Neural cell (in vitro differentiated cells): ENCODE results near the gene PAX6. TPM values are rescaled to one million over a fixed set of nuclear protein-coding genes. Genes with fewer than 3 reads are reported as not detected.

Experiments used
- H2AFZ ChIP-seq: fragments of 200-600, 300-800 bp; sonication (generic), shearing (Covaris generic); 2 replicates; pipeline ENCODE4 v1.6.0; 2014; ENCODE audit warnings: low read depth, mild to moderate bottlenecking, antibody characterized with exemption, low read length, moderate library complexity
- H3F3A ChIP-seq: fragments of 200-600 bp; shearing (Covaris generic); 2 replicates; pipeline ENCODE4 v1.6.1; 2016; ENCODE audit warnings: mild to moderate bottlenecking, moderate library complexity, mixed read lengths, antibody characterized with exemption, low read length; ENCODE audit not compliant: insufficient read depth, poor library complexity, severe bottlenecking
- H3K27ac ChIP-seq: fragments of 200-600, 300-800 bp; sonication (generic), shearing (Covaris generic); 2 replicates; pipeline ENCODE4 v1.5.1; 2014; ENCODE audit warnings: mild to moderate bottlenecking, low read length, moderate library complexity
- H3K27me3 ChIP-seq: fragments of 300-800, 200-600 bp; sonication (generic), shearing (Covaris generic); 2 replicates; pipeline ENCODE4 v1.6.0; 2014; ENCODE audit warnings: mild to moderate bottlenecking, low read depth, low read length, moderate library complexity; ENCODE audit not compliant: insufficient read depth
- H3K36me3 ChIP-seq: fragments of 300-800, 200-600 bp; sonication (generic), shearing (Covaris generic); 2 replicates; pipeline ENCODE4 v1.5.1; 2014; ENCODE audit warnings: mild to moderate bottlenecking, antibody characterized with exemption, low read length, moderate library complexity; ENCODE audit not compliant: insufficient read depth
- H3K4me2 ChIP-seq: fragments of 300-800, 200-600 bp; sonication (generic), shearing (Covaris generic); 2 replicates; pipeline ENCODE4 v1.6.0; 2014; ENCODE audit warnings: mild to moderate bottlenecking, low read length
- H3K4me3 ChIP-seq: fragments of 300-800, 200-600 bp; sonication (generic), shearing (Covaris generic); 2 replicates; pipeline ENCODE4 v1.5.1; 2014; ENCODE audit warnings: mild to moderate bottlenecking, low read length, moderate library complexity
- H3K79me2 ChIP-seq: fragments of 200-600 bp; shearing (Covaris generic); replicated peaks from 2 replicates; pipeline ENCODE4 v1.6.0; 2014; ENCODE audit warnings: mild to moderate bottlenecking, low read length, moderate library complexity; ENCODE audit not compliant: insufficient read depth
- H3K9ac ChIP-seq: fragments of 300-800, 200-600 bp; sonication (generic), shearing (Covaris generic); 2 replicates; pipeline ENCODE4 v1.6.1; 2016; ENCODE audit warnings: mild to moderate bottlenecking, low read length, mixed read lengths
- H3K9me2 ChIP-seq: fragments of 200-600 bp; shearing (Covaris generic); 2 replicates; pipeline ENCODE4 v1.6.1; 2016; ENCODE audit warnings: mild to moderate bottlenecking, low read length, mixed read lengths; ENCODE audit not compliant: insufficient read depth
- H3K9me3 ChIP-seq: fragments of 200-600, 300-800 bp; sonication (generic), shearing (Covaris generic); 2 replicates; pipeline ENCODE4 v1.6.1; 2016; ENCODE audit warnings: mild to moderate bottlenecking, mixed run types, low read length, moderate library complexity, mixed read lengths
- H4K20me1 ChIP-seq: fragments of 200-600 bp; shearing (Covaris generic); 2 replicates; pipeline ENCODE4 v1.6.1; 2016; ENCODE audit warnings: mild to moderate bottlenecking, mixed run types; ENCODE audit not compliant: insufficient read depth
- EP300 ChIP-seq: fragments of 450-650 bp; conservative IDR thresholded peaks from 2 replicates; pipeline ENCODE4 v1.6.1; 2014; ENCODE audit warnings: antibody characterized with exemption, mild to moderate bottlenecking, moderate library complexity; ENCODE audit not compliant: poor library complexity, severe bottlenecking
- EZH2 ChIP-seq: fragments of 200-600, 300-800 bp; shearing (Covaris generic), sonication (generic); IDR thresholded peaks from 2 replicates; pipeline ENCODE4 v1.6.1; 2014; ENCODE audit warnings: antibody characterized with exemption, low read length, borderline replicate concordance, mild to moderate bottlenecking; ENCODE audit not compliant: insufficient read depth, poor library complexity, severe bottlenecking
- MXI1 ChIP-seq: fragments of 450-650 bp; conservative IDR thresholded peaks from 2 replicates; pipeline ENCODE4 v1.6.1; 2014; ENCODE audit warnings: antibody characterized with exemption, mild to moderate bottlenecking; ENCODE audit not compliant: poor library complexity, severe bottlenecking
- POLR2AphosphoS5 ChIP-seq: IDR thresholded peaks from 2 replicates; pipeline ENCODE4 v1.6.1; 2012
- RAD21 ChIP-seq: fragments of 450-650 bp; conservative IDR thresholded peaks from 2 replicates; pipeline ENCODE4 v1.6.1; 2014; ENCODE audit warnings: antibody characterized with exemption, mild to moderate bottlenecking, moderate library complexity
- SMC3 ChIP-seq: fragments of 450-650 bp; conservative IDR thresholded peaks from 2 replicates; pipeline ENCODE4 v1.6.1; 2014; ENCODE audit warnings: antibody characterized with exemption, mild to moderate bottlenecking, moderate library complexity; ENCODE audit not compliant: poor library complexity
- TAF1 ChIP-seq: IDR thresholded peaks from 2 replicates; pipeline ENCODE4 v1.6.1; 2012; ENCODE audit warnings: low read depth
- polyA plus RNA-seq: library from polyadenylated mRNA; depleted of rRNA; stranded (reverse); fragments of >200 nt; gene quantifications from 2 replicates; pipeline ENCODE4 v1.2.3, GENCODE V29; 2014
- TF ChIP-seq, protein P1 (sequence below): IDR thresholded peaks from 2 replicates; pipeline ENCODE4 v1.6.1; 2012; ENCODE audit warnings: borderline replicate concordance
- TF ChIP-seq, protein P2 (sequence below): fragments of 450-650 bp; IDR thresholded peaks from 2 replicates; pipeline ENCODE4 v1.5.1; 2014; ENCODE audit warnings: antibody characterized with exemption, mild to moderate bottlenecking, moderate library complexity; ENCODE audit not compliant: poor library complexity, severe bottlenecking

PAX6 gene
- polyA plus RNA-seq, 1 donor from 2014 or later, result 74.7 TPM

DNA sequence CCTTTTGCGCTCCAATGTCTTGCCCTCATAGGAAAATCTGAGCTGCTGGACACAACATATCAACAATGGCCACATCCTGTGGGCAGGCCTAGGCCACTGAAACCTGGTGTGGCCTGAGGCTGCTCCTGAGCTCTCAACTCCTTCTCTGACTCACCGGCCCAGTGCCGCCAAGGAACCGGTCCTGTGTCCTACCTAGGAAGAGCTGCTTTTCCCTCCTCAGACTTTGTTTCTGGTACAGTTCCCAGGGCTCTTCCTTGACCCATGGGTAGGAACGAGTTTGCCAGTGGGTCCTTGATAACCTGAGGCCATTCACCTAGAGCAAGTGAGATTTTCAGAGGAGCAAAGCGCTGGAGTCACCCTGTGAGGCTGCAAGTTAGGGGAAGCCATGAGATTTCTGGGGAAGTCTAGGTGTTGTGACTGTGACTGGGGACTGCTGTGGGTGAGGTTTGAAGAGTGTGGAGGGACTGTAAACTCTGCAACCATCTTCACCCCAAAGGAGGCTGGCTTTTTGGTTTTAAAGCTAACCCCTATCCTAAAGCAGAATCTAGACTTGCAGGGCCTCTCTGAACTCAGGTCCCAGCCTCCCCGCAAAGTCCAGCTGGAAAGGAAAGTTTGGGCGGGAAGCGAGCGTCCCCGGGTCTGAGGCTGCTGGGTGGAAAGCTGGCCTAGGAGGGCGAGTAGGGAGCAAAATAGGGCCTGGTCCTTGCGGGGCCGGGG is 12.0 kb upstream of the PAX6 start:
- no peaks in the 10 kb centered on the region for H3K36me3 ChIP-seq
- H2AFZ ChIP-seq, result no peak overlapping the region
- no peaks in the 10 kb centered on the region for H3K79me2 ChIP-seq
- H3K27ac ChIP-seq, result no peak overlapping the region
- H3K9me3 ChIP-seq, result peaks cover 5% of the 10 kb centered on the region
- no peaks in the 10 kb centered on the region for H3F3A ChIP-seq
- TF ChIP-seq TAF1 (no peak), POLR2AphosphoS5 (no peak)
- H3K9me2 ChIP-seq, result no peaks in the 10 kb centered on the region
- no peaks in the 10 kb centered on the region for H4K20me1 ChIP-seq
- H3K4me2 ChIP-seq, result no peak overlapping the region
- no peak overlapping the region for H3K9ac ChIP-seq
- peaks cover 100% of the 10 kb centered on the region for H3K27me3 ChIP-seq
- H3K4me3 ChIP-seq, result no peak overlapping the region

DNA sequence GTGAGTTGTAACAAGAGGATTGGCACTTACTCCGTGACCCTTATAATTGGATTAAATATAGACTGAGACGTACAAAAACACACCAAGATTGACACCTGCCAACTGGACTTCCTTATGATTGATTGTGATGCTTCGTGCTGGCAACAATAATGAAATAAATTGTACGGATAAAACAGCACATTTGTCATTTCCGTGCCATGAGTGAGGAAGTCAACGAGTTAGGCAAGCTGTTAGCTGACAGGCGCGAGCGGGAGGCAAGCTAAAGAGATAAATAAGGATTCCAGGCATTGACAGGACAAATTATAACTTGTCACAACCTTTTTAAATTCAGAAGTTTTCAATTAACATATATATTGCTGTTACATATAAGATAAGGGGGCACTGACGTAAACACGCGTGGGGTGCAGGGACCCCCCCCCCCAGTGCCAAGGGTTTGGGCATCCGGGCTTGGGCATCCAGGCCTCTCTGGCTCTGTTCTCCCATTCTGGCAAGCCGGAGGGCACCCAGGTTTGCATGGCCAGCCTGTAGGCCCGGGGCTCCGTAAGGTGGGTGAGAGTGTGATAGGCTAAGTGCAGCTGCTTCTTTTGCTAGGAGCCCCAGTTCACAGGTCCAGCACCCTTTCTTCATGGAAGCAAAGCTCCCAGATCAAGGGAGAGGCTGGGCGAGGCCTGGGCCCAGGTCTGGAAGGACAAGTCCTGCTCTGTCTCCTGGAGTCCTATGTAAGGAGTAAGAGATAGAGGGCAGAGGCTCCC is 11.2 kb upstream of the PAX6 start:
- no peak overlapping the region for H3K4me3 ChIP-seq
- no peaks in the 10 kb centered on the region for H3K9me2 ChIP-seq
- peaks cover 5% of the 10 kb centered on the region for H3K9me3 ChIP-seq
- H3K36me3 ChIP-seq, result no peaks in the 10 kb centered on the region
- H3K27me3 ChIP-seq, result peaks cover 100% of the 10 kb centered on the region
- no peaks in the 10 kb centered on the region for H3F3A ChIP-seq
- no peaks in the 10 kb centered on the region for H4K20me1 ChIP-seq
- no peak overlapping the region for H2AFZ ChIP-seq
- H3K4me2 ChIP-seq, result no peak overlapping the region
- H3K27ac ChIP-seq, result no peak overlapping the region
- TF ChIP-seq, protein P1, sequence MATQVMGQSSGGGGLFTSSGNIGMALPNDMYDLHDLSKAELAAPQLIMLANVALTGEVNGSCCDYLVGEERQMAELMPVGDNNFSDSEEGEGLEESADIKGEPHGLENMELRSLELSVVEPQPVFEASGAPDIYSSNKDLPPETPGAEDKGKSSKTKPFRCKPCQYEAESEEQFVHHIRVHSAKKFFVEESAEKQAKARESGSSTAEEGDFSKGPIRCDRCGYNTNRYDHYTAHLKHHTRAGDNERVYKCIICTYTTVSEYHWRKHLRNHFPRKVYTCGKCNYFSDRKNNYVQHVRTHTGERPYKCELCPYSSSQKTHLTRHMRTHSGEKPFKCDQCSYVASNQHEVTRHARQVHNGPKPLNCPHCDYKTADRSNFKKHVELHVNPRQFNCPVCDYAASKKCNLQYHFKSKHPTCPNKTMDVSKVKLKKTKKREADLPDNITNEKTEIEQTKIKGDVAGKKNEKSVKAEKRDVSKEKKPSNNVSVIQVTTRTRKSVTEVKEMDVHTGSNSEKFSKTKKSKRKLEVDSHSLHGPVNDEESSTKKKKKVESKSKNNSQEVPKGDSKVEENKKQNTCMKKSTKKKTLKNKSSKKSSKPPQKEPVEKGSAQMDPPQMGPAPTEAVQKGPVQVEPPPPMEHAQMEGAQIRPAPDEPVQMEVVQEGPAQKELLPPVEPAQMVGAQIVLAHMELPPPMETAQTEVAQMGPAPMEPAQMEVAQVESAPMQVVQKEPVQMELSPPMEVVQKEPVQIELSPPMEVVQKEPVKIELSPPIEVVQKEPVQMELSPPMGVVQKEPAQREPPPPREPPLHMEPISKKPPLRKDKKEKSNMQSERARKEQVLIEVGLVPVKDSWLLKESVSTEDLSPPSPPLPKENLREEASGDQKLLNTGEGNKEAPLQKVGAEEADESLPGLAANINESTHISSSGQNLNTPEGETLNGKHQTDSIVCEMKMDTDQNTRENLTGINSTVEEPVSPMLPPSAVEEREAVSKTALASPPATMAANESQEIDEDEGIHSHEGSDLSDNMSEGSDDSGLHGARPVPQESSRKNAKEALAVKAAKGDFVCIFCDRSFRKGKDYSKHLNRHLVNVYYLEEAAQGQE, result no peak
- TF ChIP-seq EZH2, result no peak
- peak; percentile 39 for TF ChIP-seq POLR2AphosphoS5
- H3K79me2 ChIP-seq, result no peaks in the 10 kb centered on the region
- H3K9ac ChIP-seq, result no peak overlapping the region

DNA sequence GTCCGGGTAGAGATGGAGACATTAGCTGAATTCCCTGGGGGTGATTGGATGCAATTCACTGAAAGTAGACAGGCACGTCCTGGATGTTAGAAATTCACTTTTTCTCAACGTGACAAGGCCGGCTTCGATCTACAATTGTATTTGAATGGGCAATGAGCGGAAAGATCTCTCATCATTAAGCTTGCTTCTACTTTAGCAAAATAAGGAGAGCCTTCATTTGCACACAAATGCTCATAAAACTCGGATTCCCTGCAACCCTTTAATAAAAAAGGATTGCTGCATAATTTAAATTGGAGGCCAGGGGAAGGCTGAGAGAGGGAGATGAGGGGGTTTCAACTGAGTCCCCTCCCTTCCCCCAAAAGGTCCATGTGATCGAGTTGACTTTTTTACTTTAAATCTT is 10.6 kb upstream of the PAX6 start:
- H3K4me3 ChIP-seq, result no peak overlapping the region
- no peaks in the 10 kb centered on the region for H4K20me1 ChIP-seq
- H3K9ac ChIP-seq, result no peak overlapping the region
- H3K27ac ChIP-seq, result no peak overlapping the region
- peaks cover 5% of the 10 kb centered on the region for H3K9me3 ChIP-seq
- H3K9me2 ChIP-seq, result no peaks in the 10 kb centered on the region
- H3K27me3 ChIP-seq, result peaks cover 100% of the 10 kb centered on the region
- no peaks in the 10 kb centered on the region for H3F3A ChIP-seq
- TF ChIP-seq POLR2AphosphoS5 (no peak), RAD21 (no peak), EP300 (no peak), EZH2 (no peak), SMC3 (no peak), TAF1 (no peak), MXI1 (no peak)
- TF ChIP-seq, protein P1, result no peak
- TF ChIP-seq, protein P2, sequence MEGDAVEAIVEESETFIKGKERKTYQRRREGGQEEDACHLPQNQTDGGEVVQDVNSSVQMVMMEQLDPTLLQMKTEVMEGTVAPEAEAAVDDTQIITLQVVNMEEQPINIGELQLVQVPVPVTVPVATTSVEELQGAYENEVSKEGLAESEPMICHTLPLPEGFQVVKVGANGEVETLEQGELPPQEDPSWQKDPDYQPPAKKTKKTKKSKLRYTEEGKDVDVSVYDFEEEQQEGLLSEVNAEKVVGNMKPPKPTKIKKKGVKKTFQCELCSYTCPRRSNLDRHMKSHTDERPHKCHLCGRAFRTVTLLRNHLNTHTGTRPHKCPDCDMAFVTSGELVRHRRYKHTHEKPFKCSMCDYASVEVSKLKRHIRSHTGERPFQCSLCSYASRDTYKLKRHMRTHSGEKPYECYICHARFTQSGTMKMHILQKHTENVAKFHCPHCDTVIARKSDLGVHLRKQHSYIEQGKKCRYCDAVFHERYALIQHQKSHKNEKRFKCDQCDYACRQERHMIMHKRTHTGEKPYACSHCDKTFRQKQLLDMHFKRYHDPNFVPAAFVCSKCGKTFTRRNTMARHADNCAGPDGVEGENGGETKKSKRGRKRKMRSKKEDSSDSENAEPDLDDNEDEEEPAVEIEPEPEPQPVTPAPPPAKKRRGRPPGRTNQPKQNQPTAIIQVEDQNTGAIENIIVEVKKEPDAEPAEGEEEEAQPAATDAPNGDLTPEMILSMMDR, result no peak
- no peak overlapping the region for H2AFZ ChIP-seq
- H3K79me2 ChIP-seq, result no peaks in the 10 kb centered on the region
- H3K4me2 ChIP-seq, result no peak overlapping the region
- H3K36me3 ChIP-seq, result no peaks in the 10 kb centered on the region
